GM15510 (cell line): ENCODE results near the gene RYR1.

Source experiments
- POLR2A ChIP-seq: IDR thresholded peaks from 3 replicates; pipeline ENCODE4 v1.6.1; 2011; ENCODE audit warnings: borderline replicate concordance; ENCODE audit not compliant: insufficient read length; ENCODE audit errors: extremely low read depth

The RYR1 gene

DNA sequence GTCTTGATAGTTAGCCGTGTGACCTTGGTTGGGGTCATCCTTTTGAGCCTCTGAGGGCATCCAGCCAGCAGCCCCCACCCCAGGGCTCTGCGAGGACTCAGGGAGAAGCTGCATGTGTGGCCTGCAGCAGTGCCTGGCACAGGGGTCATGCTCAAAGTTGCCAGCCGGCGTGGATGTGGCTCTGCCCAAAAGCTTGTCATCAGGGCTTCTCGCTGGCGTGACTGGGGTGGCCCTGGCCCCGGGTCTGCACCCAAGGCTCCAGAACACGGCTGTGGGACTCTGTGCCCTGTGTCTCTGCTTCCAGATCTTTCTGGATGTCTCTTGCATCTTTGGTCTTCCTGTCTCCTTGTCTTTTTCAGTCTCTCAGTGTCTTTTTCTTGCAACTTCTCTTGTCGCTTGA is 90.9 kb downstream of the RYR1 start:
- no peak for TF ChIP-seq POLR2A

DNA sequence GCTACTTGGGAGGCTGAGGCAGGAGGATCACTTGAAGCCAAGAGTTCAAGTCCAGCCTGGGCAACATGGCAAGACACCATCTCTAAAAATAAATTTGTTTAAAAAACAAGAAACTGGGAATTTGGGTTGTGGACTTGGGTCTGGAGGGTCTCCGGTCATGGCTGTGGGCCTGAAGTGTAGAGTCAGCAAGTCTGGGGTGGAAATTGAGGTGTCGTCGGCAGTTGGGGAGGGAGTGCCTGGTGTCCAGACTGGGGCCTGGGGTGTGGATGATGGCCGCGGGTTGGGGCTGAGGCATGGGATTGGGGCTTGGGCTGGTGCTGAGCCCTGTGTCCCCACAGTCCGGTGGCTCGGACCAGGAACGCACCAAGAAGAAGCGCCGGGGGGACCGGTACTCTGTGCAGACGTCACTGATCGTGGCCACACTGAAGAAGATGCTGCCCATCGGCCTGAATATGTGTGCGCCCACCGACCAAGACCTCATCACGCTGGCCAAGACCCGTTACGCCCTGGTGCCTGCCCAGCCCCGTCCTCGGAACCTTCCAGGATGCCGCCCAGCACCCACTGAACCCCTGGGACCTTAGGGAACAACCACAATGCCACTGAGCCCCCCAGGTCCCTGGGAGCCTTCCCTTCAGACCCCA is 91.6 kb downstream of the RYR1 start:
- no peak for TF ChIP-seq POLR2A

DNA sequence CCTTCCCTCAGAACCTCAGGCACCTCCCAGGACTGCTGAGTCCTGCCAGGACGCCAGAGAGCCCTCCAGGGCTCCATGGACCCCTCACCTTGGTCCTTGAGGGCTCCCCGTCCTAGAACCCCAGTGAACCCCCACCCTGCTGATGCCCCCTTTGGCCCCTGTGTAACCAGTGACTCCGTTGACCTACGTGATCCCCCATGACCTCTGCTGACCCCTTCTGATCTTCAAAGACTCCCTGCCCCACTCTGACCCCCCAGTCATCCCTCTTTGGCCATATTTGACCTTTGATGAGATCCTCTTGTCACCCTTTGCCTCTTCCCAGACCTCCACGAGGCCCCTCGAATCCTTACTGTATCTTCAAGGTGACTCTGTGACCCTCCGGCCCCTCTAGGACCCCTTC is 92.9 kb downstream of the RYR1 start:
- no peak for TF ChIP-seq POLR2A

DNA sequence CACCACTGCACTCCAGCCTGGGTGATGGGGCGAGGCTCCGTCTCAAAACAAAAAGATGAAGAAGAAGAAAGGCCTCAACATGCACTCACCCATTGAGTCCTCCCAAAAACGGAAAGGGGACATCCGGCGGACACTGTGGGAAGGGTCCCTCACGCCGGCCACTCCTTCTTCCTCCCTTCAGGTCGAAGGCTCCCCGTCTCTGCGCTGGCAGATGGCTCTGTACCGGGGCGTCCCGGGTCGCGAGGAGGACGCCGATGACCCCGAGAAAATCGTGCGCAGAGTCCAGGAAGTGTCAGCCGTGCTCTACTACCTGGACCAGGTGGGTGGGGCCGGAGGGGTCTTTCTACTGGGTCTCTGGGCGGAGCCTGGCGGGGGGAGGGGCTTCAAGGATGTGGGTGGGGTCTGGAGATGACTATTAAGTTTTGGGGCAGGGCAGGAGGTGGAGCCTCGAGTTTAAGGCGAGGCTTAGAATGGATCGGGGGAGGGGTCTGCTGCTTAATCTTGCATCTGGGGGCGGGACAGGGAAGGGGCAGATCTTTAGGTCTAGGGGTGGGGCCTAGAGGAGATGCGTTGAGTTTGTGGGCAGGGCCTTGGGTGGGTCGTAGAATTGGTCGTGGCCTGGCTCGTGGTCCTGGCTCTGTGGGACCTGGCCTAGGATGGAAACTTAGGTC is 94.1 kb downstream of the RYR1 start:
- TF ChIP-seq POLR2A = no peak

DNA sequence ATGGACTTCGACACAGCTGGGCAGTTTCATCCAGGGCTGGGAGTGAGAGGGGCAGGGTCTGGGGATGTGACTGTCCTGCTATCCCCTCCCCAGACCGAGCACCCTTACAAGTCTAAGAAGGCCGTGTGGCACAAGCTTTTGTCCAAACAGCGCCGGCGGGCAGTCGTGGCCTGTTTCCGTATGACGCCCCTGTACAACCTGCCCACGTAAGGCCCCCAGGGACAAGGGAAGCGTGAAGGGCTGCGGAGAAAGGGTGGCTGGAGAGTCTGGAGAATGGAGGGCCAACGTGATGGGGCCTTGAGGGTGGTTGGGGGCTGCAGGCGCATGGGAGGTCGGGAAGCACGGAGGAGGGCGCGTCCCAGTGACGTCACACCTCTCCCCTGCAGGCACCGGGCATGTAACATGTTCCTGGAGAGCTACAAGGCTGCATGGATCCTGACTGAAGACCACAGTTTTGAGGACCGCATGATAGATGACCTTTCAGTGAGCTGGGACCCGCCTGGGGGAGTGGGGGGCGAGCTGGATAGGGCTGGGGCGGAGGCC is 94.8 kb downstream of the RYR1 start:
- no peak for TF ChIP-seq POLR2A

DNA sequence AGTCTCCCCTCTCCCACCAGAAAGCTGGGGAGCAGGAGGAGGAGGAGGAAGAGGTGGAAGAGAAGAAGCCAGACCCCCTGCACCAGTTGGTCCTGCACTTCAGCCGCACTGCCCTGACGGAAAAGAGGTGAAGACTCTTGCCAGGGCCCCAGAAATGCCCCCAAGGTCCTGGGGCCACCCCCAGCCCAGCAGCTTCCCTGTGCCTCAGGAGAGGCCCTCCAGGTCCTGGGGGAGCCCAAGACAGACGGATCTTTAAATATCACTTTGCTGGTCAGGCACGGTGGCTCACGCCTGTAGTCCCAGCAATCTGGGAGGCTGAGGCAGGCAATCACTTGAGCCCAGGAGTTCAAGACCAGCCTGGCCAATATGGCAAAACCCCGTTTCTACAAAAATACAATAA is 95.4 kb downstream of the RYR1 start:
- TF ChIP-seq POLR2A = no peak

DNA sequence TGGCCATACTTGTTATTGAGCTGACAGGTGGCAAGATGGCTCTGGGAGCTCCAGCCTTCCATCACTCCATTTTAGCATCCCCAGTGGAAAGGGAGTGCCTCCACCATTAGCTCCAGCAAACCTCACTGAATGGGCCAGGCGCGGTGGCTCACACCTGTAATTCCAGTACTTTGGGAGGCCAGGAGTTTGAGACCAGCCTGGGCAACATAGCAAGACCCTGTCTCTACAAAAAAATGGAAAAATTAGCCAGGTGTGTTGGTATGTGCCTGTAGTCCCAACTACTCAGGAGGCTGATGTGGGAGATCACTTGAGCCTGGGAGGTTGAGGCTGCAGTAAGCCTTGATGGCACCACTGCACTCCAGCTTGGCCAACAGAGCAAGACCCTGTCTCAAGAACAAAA is 98.0 kb downstream of the RYR1 start:
- no peak for TF ChIP-seq POLR2A

DNA sequence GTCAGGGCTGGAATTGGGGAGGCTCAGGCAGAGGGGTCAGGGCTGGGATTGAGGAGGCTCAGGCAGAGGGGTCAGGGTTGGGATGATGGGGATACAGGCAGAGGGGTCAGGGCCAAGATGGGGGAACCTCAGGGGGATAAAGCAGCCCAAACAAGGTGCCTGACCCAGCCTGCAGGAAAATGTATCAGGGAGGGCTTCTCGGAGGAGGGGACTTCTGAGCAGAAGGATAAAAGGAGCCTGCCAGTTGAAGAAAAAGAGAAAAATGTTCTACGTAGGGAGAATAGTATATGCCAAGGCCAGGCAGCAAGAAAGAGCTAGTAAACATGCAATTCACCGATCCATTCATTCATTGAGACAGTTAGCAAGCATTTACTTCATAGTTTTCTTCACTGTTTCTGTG is 99.4 kb downstream of the RYR1 start:
- no peak for TF ChIP-seq POLR2A

DNA sequence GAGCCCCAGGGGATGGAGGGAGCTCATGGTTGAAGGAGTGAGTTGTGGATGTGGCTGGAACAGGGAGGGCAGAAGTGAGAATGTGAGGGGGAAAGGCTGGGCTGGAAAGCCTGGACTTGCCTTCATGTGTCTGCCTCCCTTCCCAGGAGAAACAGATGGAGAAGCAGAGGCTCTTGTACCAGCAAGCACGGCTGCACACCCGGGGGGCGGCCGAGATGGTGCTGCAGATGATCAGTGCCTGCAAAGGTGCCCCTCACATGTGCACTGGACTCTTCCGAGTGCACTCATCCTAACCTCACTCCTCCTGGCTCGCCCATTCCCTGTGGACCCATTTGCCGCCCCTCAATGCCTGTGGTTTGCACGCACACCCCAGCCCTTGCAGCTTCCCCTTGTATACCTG is 101.1 kb downstream of the RYR1 start:
- TF ChIP-seq POLR2A = no peak

DNA sequence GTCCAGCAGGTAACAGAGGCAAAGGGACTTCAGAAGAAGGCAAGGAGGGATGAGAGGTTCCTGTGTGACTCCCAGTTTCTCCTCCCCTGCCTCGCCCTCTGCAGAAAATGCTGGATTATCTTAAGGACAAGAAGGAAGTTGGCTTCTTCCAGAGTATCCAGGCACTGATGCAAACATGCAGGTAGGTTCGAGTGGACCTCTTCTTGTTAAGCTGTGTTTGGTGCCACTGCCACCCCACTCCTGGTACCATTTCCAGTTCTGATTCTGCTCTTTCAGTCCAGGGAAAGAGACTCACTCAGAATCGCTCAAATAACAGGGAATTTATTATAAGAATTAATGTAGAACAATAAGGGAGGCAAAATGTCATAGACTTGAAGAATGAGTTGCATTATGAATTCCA is 101.7 kb downstream of the RYR1 start:
- TF ChIP-seq POLR2A = no peak

DNA sequence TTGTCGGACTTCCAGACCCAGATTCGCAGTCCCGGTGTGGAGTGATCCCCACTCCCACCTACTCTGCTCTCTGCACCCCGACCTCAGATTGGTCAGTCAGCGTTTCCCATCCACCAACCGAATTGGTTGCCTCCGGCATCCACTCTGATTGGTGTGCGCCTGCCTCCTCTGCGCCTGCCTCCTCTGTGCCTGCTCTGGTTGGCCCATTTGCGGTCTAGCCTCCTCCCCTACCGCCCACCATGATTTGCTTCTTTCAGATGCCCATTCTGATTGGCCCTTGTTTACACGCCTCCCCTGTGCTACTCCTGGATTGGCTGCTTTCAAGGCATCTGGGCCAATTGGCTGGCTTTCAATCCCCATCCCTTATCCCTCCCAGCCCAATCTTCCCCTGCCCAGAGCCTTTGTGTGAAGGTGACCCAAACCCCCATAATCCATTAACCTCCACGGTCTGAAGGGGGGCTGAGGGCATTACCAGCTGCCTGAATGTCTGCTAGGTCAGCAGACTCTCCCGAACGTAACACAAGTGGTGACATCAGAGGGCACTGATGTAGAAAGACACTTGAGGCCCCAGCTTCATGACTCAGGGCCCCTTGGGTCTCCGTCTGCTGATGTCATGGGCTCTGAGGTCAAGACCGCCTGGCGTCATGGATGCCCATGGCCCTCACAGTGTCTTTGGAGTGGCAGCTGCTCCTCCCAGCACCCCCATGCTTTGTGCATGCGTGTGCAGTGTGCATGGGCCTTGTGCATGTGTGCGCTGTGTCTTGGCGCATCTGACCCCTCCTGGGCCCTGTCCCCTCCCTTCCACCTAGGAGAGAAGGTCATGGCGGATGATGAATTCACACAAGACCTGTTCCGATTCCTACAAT is 103.8 kb downstream of the RYR1 start:
- no peak for TF ChIP-seq POLR2A

DNA sequence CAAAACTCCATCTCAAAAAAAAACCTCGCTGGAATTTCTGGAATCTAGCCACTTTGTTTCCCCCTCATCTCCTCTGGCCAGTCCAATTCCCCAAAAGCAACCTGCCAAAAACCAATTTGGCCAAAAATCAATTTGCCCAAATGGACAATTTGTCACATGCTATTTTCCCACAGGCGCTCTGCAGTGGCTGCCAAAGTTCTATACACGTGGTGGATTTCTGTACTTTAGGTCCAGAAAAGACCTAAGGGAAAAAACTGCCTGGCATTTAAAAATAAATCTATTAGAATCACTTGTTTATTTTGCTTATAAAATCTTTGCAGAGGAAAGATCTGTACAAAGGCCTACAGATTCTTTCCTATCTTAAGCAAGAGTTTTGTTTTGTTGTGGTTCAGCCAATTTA is 104.9 kb downstream of the RYR1 start:
- no peak for TF ChIP-seq POLR2A

DNA sequence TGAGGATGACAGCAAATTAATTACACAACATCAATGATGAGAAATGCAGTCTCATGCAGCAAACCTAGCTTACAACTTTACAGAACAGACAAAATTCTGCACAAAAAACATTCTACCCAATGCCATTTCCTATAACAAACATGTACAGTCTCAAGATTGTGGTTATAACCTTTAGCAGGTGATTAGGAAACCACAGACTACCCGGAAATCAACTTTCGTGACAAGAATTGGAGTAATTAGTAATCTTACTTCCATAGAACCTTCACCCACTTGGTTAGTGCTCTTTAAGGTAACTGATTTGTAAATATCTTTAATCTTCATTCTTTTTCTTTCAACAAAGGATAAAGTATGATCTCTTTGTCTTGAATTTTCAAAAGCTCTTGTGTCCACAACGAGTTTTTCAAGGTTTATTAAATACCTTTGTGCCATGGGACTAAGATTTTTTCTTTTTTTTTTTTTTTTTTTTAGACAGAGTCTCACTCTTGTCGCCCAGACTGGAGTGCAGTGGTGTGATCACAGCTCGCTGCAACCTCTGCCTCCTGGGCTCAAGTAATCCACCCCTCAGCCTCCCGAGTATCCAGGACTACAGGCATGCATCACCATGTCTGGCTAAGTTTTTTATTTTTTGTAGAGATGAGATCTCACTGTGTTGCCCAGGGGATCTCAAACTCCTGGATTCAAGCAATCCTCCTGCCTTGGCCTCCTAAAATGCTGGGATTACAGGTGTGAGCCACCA is 105.5 kb downstream of the RYR1 start:
- no peak for TF ChIP-seq POLR2A

DNA sequence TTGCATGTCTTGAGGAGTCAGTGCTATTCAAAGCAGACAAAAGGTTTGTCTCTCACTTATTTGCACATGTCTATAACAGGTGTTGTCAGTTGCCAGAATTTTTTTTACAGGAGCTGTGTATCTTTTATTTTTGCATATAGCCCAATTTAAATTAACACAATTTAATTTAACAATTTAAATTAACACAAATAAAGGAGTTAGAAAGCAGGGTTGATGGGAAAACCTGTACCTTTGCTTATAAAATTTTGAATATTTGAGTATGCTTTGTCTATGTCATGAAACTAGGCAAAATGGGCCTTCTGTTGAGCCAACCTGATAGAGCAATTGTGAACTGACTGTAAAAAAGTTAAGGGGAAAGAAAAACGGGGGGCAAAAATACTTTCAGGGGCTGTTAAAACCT is 106.3 kb downstream of the RYR1 start:
- no peak for TF ChIP-seq POLR2A

DNA sequence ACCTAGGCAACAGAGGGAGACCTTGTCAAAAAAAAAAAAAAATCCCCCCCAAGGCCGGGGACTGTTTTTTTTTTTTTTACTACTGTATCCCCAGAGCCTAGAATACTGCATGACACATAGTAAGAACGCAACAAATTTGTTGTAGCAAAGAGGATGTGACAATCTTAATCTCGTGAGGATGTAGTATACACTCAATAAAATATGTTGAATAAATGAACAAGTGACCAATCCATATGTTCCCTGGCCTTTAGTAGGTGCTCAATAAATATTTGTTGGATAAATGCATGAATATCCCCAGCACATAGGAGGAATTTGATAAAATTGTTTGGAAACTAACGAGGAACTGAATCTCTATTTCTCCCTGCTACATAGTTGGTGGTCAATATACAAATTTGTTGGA is 108.5 kb downstream of the RYR1 start:
- TF ChIP-seq POLR2A = no peak
